ENCODE results near the gene SCD5. TPM values are rescaled to one million over a fixed set of nuclear protein-coding genes. Genes with fewer than 3 reads are reported as not detected.

Gene SCD5
- total and polyA plus RNA-seq, 2 experiments from 2014 or later: 0.79 to 1.6 TPM

DNA sequence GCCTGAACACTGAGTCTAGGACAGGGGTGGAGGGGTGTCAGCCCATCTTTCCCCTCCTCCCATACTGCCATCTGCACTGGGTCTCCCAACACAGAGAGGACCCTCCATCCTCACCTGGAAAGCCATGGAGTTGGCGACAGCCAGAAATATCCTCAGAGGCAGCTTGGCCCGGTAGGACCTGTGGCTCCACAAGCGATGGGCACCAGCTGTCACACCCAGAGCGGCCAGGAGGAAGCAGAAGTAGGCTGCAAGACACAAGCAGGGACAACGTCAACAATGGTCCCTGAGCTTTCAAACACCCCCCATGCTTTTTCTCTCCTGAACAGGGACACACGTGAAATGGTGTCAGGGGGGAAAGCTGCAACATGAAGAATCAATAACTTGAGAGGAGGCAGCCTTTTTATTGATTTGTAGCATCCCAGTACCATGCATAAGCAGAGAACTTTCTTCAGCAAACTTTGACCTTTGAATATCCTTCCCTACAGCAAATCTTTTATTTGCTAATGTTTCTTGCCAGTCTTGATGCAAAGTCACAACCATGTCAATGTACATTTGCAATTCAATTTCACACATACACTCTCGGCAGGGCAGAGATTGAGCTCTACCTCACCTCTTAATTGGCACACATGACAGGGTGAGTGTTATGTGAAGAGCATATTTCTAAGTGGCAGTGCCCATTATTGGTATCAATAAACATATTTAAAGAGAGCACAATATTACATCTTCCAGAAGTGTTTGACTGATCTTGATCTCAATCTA is 93.2 kb downstream of the SCD5 start:
- H3K36me3 ChIP-seq (ENCODE audit: insufficient read depth): no peaks in the 10 kb centered on the region
- H3K27me3 ChIP-seq (ENCODE audit: insufficient read depth): no peaks in the 10 kb centered on the region
- no peak overlapping the region for H3K27ac Mint-ChIP-seq
- H3K4me1 ChIP-seq (ENCODE audit: insufficient read depth): peaks cover 5% of the 10 kb centered on the region; the same call in 1 of the 2 replicates
- H3K4me3 Mint-ChIP-seq: no peak overlapping the region
- H2AFZ ChIP-seq: no peak overlapping the region
- H3K79me2 ChIP-seq (replicated peaks; ENCODE audit: insufficient read depth): no peaks in the 10 kb centered on the region
- DNase-seq (ENCODE audit: low spot score) (no peak), ATAC-seq (peak; percentile 29; the same call in 1 of the 3 replicates)
- H3K4me2 ChIP-seq: no peak overlapping the region
- H3K9me2 ChIP-seq (ENCODE audit: insufficient read depth): 0 out of 2 replicates have a peak, but pooled peaks cover 6% of the 10 kb centered on the region
- H3K27ac ChIP-seq (ENCODE audit: low read depth): no peak overlapping the region
- no peaks in the 10 kb centered on the region for H3K27me3 Mint-ChIP-seq (ENCODE audit: insufficient read depth, low read depth, poor library complexity)
- no peaks in the 10 kb centered on the region; the same call in 1 of the 2 replicates for H4K20me1 ChIP-seq (replicated peaks; ENCODE audit: insufficient read depth)
- TF ChIP-seq EZH2phosphoT487 (IDR thresholded peaks at IDR 0.05; ENCODE audit: unreplicated experiment) (no peak), ZNF114 (CRISPR knock-in tag; IDR thresholded peaks at IDR 0.05) (no peak), CREB1 (CRISPR knock-in tag; IDR thresholded peaks at IDR 0.05; ENCODE audit: low read depth) (no peak), POLR2AphosphoS5 (IDR thresholded peaks at IDR 0.05; ENCODE audit: low read depth) (no peak), ZNF331 (CRISPR knock-in tag; IDR thresholded peaks at IDR 0.05; ENCODE audit: low read depth) (no peak), NANOG (IDR thresholded peaks at IDR 0.05; ENCODE audit: borderline replicate concordance) (no peak), STAT1 (IDR thresholded peaks at IDR 0.05; ENCODE audit: unreplicated experiment) (no peak), EZH2 (IDR thresholded peaks at IDR 0.05; ENCODE audit: low read depth, unreplicated experiment) (no peak), JUNB (IDR thresholded peaks at IDR 0.05; ENCODE audit: unreplicated experiment) (no peak)
- TF ChIP-seq, protein P1, sequence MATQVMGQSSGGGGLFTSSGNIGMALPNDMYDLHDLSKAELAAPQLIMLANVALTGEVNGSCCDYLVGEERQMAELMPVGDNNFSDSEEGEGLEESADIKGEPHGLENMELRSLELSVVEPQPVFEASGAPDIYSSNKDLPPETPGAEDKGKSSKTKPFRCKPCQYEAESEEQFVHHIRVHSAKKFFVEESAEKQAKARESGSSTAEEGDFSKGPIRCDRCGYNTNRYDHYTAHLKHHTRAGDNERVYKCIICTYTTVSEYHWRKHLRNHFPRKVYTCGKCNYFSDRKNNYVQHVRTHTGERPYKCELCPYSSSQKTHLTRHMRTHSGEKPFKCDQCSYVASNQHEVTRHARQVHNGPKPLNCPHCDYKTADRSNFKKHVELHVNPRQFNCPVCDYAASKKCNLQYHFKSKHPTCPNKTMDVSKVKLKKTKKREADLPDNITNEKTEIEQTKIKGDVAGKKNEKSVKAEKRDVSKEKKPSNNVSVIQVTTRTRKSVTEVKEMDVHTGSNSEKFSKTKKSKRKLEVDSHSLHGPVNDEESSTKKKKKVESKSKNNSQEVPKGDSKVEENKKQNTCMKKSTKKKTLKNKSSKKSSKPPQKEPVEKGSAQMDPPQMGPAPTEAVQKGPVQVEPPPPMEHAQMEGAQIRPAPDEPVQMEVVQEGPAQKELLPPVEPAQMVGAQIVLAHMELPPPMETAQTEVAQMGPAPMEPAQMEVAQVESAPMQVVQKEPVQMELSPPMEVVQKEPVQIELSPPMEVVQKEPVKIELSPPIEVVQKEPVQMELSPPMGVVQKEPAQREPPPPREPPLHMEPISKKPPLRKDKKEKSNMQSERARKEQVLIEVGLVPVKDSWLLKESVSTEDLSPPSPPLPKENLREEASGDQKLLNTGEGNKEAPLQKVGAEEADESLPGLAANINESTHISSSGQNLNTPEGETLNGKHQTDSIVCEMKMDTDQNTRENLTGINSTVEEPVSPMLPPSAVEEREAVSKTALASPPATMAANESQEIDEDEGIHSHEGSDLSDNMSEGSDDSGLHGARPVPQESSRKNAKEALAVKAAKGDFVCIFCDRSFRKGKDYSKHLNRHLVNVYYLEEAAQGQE (IDR thresholded peaks at IDR 0.05; ENCODE audit: unreplicated experiment): no peak
- TF ChIP-seq, protein P2, sequence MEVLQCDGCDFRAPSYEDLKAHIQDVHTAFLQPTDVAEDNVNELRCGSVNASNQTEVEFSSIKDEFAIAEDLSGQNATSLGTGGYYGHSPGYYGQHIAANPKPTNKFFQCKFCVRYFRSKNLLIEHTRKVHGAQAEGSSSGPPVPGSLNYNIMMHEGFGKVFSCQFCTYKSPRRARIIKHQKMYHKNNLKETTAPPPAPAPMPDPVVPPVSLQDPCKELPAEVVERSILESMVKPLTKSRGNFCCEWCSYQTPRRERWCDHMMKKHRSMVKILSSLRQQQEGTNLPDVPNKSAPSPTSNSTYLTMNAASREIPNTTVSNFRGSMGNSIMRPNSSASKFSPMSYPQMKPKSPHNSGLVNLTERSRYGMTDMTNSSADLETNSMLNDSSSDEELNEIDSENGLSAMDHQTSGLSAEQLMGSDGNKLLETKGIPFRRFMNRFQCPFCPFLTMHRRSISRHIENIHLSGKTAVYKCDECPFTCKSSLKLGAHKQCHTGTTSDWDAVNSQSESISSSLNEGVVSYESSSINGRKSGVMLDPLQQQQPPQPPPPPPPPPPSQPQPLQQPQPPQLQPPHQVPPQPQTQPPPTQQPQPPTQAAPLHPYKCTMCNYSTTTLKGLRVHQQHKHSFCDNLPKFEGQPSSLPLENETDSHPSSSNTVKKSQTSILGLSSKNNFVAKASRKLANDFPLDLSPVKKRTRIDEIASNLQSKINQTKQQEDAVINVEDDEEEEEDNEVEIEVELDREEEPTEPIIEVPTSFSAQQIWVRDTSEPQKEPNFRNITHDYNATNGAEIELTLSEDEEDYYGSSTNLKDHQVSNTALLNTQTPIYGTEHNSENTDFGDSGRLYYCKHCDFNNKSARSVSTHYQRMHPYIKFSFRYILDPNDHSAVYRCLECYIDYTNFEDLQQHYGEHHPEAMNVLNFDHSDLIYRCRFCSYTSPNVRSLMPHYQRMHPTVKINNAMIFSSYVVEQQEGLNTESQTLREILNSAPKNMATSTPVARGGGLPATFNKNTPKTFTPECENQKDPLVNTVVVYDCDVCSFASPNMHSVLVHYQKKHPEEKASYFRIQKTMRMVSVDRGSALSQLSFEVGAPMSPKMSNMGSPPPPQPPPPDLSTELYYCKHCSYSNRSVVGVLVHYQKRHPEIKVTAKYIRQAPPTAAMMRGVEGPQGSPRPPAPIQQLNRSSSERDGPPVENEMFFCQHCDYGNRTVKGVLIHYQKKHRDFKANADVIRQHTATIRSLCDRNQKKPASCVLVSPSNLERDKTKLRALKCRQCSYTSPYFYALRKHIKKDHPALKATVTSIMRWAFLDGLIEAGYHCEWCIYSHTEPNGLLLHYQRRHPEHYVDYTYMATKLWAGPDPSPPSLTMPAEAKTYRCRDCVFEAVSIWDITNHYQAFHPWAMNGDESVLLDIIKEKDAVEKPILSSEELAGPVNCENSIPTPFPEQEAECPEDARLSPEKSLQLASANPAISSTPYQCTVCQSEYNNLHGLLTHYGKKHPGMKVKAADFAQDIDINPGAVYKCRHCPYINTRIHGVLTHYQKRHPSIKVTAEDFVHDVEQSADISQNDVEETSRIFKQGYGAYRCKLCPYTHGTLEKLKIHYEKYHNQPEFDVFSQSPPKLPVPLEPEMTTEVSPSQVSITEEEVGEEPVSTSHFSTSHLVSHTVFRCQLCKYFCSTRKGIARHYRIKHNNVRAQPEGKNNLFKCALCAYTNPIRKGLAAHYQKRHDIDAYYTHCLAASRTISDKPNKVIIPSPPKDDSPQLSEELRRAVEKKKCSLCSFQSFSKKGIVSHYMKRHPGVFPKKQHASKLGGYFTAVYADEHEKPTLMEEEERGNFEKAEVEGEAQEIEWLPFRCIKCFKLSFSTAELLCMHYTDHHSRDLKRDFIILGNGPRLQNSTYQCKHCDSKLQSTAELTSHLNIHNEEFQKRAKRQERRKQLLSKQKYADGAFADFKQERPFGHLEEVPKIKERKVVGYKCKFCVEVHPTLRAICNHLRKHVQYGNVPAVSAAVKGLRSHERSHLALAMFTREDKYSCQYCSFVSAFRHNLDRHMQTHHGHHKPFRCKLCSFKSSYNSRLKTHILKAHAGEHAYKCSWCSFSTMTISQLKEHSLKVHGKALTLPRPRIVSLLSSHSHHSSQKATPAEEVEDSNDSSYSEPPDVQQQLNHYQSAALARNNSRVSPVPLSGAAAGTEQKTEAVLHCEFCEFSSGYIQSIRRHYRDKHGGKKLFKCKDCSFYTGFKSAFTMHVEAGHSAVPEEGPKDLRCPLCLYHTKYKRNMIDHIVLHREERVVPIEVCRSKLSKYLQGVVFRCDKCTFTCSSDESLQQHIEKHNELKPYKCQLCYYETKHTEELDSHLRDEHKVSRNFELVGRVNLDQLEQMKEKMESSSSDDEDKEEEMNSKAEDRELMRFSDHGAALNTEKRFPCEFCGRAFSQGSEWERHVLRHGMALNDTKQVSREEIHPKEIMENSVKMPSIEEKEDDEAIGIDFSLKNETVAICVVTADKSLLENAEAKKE (CRISPR knock-in tag; IDR thresholded peaks at IDR 0.05): no peak
- TF ChIP-seq, protein P3, sequence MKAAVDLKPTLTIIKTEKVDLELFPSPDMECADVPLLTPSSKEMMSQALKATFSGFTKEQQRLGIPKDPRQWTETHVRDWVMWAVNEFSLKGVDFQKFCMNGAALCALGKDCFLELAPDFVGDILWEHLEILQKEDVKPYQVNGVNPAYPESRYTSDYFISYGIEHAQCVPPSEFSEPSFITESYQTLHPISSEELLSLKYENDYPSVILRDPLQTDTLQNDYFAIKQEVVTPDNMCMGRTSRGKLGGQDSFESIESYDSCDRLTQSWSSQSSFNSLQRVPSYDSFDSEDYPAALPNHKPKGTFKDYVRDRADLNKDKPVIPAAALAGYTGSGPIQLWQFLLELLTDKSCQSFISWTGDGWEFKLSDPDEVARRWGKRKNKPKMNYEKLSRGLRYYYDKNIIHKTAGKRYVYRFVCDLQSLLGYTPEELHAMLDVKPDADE (IDR thresholded peaks at IDR 0.05): no peak
- TF ChIP-seq, protein P4, sequence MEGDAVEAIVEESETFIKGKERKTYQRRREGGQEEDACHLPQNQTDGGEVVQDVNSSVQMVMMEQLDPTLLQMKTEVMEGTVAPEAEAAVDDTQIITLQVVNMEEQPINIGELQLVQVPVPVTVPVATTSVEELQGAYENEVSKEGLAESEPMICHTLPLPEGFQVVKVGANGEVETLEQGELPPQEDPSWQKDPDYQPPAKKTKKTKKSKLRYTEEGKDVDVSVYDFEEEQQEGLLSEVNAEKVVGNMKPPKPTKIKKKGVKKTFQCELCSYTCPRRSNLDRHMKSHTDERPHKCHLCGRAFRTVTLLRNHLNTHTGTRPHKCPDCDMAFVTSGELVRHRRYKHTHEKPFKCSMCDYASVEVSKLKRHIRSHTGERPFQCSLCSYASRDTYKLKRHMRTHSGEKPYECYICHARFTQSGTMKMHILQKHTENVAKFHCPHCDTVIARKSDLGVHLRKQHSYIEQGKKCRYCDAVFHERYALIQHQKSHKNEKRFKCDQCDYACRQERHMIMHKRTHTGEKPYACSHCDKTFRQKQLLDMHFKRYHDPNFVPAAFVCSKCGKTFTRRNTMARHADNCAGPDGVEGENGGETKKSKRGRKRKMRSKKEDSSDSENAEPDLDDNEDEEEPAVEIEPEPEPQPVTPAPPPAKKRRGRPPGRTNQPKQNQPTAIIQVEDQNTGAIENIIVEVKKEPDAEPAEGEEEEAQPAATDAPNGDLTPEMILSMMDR (conservative IDR thresholded peaks at IDR 0.05; ENCODE audit: low read depth in 2 of 2): no peak
- no peaks in the 10 kb centered on the region for H3F3A ChIP-seq (replicated peaks; ENCODE audit: low read depth)
- H3K36me3 Mint-ChIP-seq (ENCODE audit: low read depth): no peaks in the 10 kb centered on the region
- peaks cover 17% of the 10 kb centered on the region for H3K4me1 Mint-ChIP-seq
- no peaks in the 10 kb centered on the region for H3K9me3 Mint-ChIP-seq
- no peak overlapping the region for H3K4me3 ChIP-seq

Measured in GM23338 (cell line).